ENCODE measurements around the gene RAB7A. TPM values are rescaled to one million over a fixed set of nuclear protein-coding genes. Genes with fewer than 3 reads are reported as not detected.

Gene RAB7A
- total and polyA plus RNA-seq, 2 of the 8 experiments (the other 6 are each of a cell fraction or from before 2014, with no cell fraction given): 179 to 195 TPM

DNA sequence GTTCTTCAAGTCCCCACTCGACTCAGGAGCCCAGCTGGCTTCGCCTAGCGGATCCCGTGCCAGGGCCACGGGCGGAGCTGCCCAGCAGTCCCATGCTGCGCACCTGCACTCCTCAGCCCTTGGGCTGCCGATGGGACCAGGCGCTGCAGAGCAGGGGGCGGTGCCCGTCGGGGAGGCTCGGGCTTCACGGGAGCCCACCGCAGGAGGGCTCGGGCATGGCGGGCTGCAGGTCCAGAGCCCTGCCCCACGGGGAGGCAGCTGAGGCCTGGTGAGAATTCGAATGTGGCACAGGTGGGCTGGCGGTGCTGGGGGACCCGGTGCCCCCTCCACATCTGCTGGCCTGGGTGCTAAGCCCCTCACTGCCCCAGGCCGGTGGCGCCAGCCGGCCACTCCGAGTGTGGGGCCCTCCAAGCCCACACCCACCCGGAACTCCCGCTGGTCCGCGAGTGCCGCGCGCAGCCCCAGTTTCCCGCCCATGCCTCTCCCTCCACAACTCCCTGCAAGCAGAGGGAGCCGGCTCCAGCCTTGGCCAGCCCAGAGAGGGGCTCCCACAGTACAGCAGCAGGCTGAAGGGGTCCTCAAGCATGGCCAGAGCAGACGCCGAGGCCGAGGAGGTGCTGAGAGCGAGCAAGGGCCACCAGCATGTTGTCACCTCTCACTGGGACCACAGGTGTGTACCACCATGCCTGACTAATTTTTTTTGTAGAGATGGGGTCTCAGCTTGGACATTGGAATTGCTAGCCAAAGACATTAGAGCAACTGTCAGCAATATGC lies 17.0 kb downstream of the RAB7A start:
- Histone ChIP-seq H3K79me1 (ENCODE audit: low read depth, low read length) (peaks cover 1% of the 10 kb centered on the region), H3K4me1 (replicated peaks in 1 of 4; ENCODE audit: control insufficient read depth in 3 of 4, insufficient read depth in 4 of 4, low read length in 3 of 4) (no peaks in the 10 kb centered on the region), H3K23ac (ENCODE audit: insufficient read length) (no peak overlapping the region), H3K23me2 (ENCODE audit: low read depth, low read length) (no peaks in the 10 kb centered on the region), H3K27me3 (replicated peaks in 1 of 4; ENCODE audit: control insufficient read depth in 3 of 4, extremely low read depth in 1 of 4, insufficient read depth in 3 of 4, low read length in 3 of 4) (no peaks in the 10 kb centered on the region), H2AFZ (ENCODE audit: low read length) (no peak overlapping the region), H3K36me3 (ENCODE audit: control insufficient read depth in 2 of 4, insufficient read depth in 4 of 4, low read length in 3 of 4) (peaks cover 0 to 29% (median 13%) of the 10 kb centered on the region in 4 experiments; a peak in 3 of 8 replicates), H2BK20ac (ENCODE audit: low read length) (no peak overlapping the region), H4K91ac (replicated peaks; ENCODE audit: insufficient read length, low read length) (no peak overlapping the region), H2BK5ac (ENCODE audit: low read depth, low read length) (no peak overlapping the region), H2BK12ac (ENCODE audit: low read depth, low read length) (no peak overlapping the region), H3K4me2 (ENCODE audit: insufficient read depth in 1 of 2, low read depth in 2 of 2, low read length in 2 of 2) (no peak overlapping the region), H4K5ac (ENCODE audit: insufficient read length, low read depth, low read length) (no peak overlapping the region), H3K18ac (ENCODE audit: extremely low read depth, low read length) (no peak overlapping the region), H4K8ac (ENCODE audit: extremely low read depth, insufficient read depth, low read length) (no peak overlapping the region), H2BK15ac (ENCODE audit: low read length) (no peak overlapping the region), H3K4me3 (ENCODE audit: extremely low read depth in 1 of 4, insufficient read depth in 2 of 4, low read depth in 3 of 4, low read length in 4 of 4) (no peak overlapping the region), H3K56ac (replicated peaks; ENCODE audit: insufficient read length, low read depth, low read length) (no peak overlapping the region), H3K9ac (replicated peaks in 1 of 4; ENCODE audit: extremely low read depth in 1 of 4, low read depth in 3 of 4, low read length in 3 of 4) (no peak overlapping the region), H2BK120ac (replicated peaks; ENCODE audit: low read depth, low read length) (no peak overlapping the region), H3K79me2 (ENCODE audit: control insufficient read depth in 1 of 2, insufficient read depth in 2 of 2, low read length in 2 of 2) (peaks cover 24 to 91% of the 10 kb centered on the region in 2 experiments), H4K20me1 (replicated peaks in 1 of 2; ENCODE audit: control insufficient read depth in 1 of 2, insufficient read depth in 2 of 2, low read length in 2 of 2) (peaks cover 5% of the 10 kb centered on the region in 2 experiments), H3K14ac (ENCODE audit: insufficient read length) (no peak overlapping the region), H3K27ac (ENCODE audit: low read depth, low read length) (no peak overlapping the region), H3K9me3 (ENCODE audit: insufficient read depth in 2 of 2, low read depth in 1 of 2, low read length in 1 of 2) (peaks cover 6 to 10% of the 10 kb centered on the region in 2 experiments; a peak in 3 of 4 replicates), H2AK5ac (ENCODE audit: low read depth, low read length) (no peak overlapping the region), H3K4ac (replicated peaks; ENCODE audit: insufficient read length, low read depth, low read length) (no peak overlapping the region)
- ChIA-PET POLR2A (ENCODE audit: partially characterized antibody) (interaction anchor here (0.8 to 1.9 kb wide), 5 partner anchors 7 to 92 kb away, joined by 3 to 5 read pairs (median 4); partner anchors contain the start of gene RPN1), CTCF (ENCODE audit: partially characterized antibody) (interaction anchor here (0.8 to 1.6 kb wide), 2 partner anchors 8 to 16 kb away, joined by 3 read pairs; no protein-coding TSS in a partner anchor)
- DNase-seq (ENCODE audit: low read depth in 1 of 2, low spot score in 2 of 2): no peak
- no peak for FAIRE-seq
- 98% methylated on average over 33 of the region's 38 CpGs; no CpG with 5 or more reads in 1 of the 2 experiments for WGBS, 2 experiments (ENCODE audit: extremely low coverage in 1 of 2, insufficient coverage in 1 of 2, insufficient read length in 1 of 2, insufficient replicate concordance in 2 of 2, low coverage in 1 of 2, low lambda C conversion rate in 2 of 2, missing lambda C conversion rate in 1 of 2)
- no peak for TF ChIP-seq FOSL1 (IDR thresholded peaks at IDR 0.05; ENCODE audit: insufficient read depth, low read depth, low read length)
- TF ChIP-seq SRF (IDR thresholded peaks at IDR 0.05; ENCODE audit: low read depth, low read length): no peak
- TF ChIP-seq YY1 (IDR thresholded peaks at IDR 0.05; ENCODE audit: low read depth, low read length): no peak
- TF ChIP-seq GABPA (IDR thresholded peaks at IDR 0.05; ENCODE audit: borderline replicate concordance, insufficient read depth, low read length): no peak
- no peak for TF ChIP-seq ZNF274 (IDR thresholded peaks at IDR 0.05; ENCODE audit: borderline replicate concordance, extremely low read depth, low read length)
- TF ChIP-seq CREB1 (IDR thresholded peaks at IDR 0.05): no peak
- no peak for TF ChIP-seq EZH2 (IDR thresholded peaks at IDR 0.05; ENCODE audit: low read depth, low read length, severe bottlenecking)
- TF ChIP-seq HDAC2 (IDR thresholded peaks at IDR 0.05; ENCODE audit: borderline replicate concordance in 1 of 2, low read depth in 2 of 2, low read length in 2 of 2): no peak
- TF ChIP-seq ATF2 (IDR thresholded peaks at IDR 0.05; ENCODE audit: low read length): no peak

All from H1 (cell line).